B cell (primary cell): Measurements from ENCODE around the gene LRIG3. TPM values are rescaled to one million over a fixed set of nuclear protein-coding genes. Genes with fewer than 3 reads are reported as not detected.

ENCODE experiments used
- ATAC-seq: fragments of 200-7000 bp; cut with Tn5 transposase; one replicate; pipeline ENCODE4 v1.10.0; 2021; ENCODE audit warnings: low read depth, mild to moderate bottlenecking, moderate number of reproducible peaks, moderate library complexity
- CTCF ChIA-PET: fragments of 350-600 bp; sonication (Branson Sonifier 250); formaldehyde crosslinking; loops from one replicate; lab custom pipeline; 2021; ENCODE audit warnings: antibody characterized with exemption, inconsistent platforms; lab: Charles Lee
- POLR2A ChIA-PET: fragments of 350-600 bp; sonication (Branson Sonifier 250); formaldehyde crosslinking; loops from one replicate; lab custom pipeline; 2021; ENCODE audit warnings: antibody characterized with exemption; lab: Charles Lee
- DNase-seq: peaks from one replicate; pipeline ENCODE4 v3.0.0; 2013
- H2AFZ ChIP-seq: 2 replicates; pipeline ENCODE4 v1.6.1; 2012; ENCODE audit warnings: mild to moderate bottlenecking, low read depth, low read length; ENCODE audit not compliant: insufficient read depth, poor library complexity, severe bottlenecking
- H3K27ac ChIP-seq, 2 donors: 1 replicate in 1 of 2; 2 replicates in 1 of 2; pipeline ENCODE4 v1.5.1; 2012 to 2013; ENCODE audit warnings: low read length in 2 of 2, mild to moderate bottlenecking in 2 of 2, moderate library complexity in 1 of 2
- H3K27me3 ChIP-seq, 4 experiments: fragments of 200-600 bp in 1 of 4; sonication (generic) in 1 of 4; replicated peaks in 1 of 4; 1 replicate in 2 of 4; 2 replicates in 2 of 4; pipeline versions ENCODE4 v1.6.1 to v1.7.0; 2013 to 2016; ENCODE audit warnings: low read length in 3 of 4, mild to moderate bottlenecking in 2 of 4, mixed read lengths in 1 of 4, moderate library complexity in 1 of 4; ENCODE audit not compliant: insufficient read depth in 4 of 4, control insufficient read depth in 3 of 4; ENCODE audit errors: control extremely low read depth in 1 of 4
- H3K36me3 ChIP-seq, 2 experiments: replicated peaks in 1 of 2; 1 replicate in 1 of 2; 2 replicates in 1 of 2; pipeline versions ENCODE4 v1.6.1 to v1.7.1; 2013; ENCODE audit warnings: low read length in 1 of 2; ENCODE audit not compliant: insufficient read depth in 2 of 2, control insufficient read depth in 1 of 2; ENCODE audit errors: control extremely low read depth in 1 of 2, extremely low read depth in 1 of 2
- H3K4me1 ChIP-seq, 2 donors: fragments of 200-600 bp in 1 of 2; sonication (generic) in 1 of 2; 1 replicate in 1 of 2; 2 replicates in 1 of 2; pipeline versions ENCODE4 v1.5.1 to v1.6.1; 2013 to 2017; ENCODE audit warnings: low read length in 2 of 2; ENCODE audit not compliant: control insufficient read depth in 2 of 2, insufficient read depth in 2 of 2
- H3K4me2 ChIP-seq: replicated peaks from 2 replicates; pipeline ENCODE3; 2012; ENCODE audit warnings: mild to moderate bottlenecking, low read depth, low read length; ENCODE audit not compliant: poor library complexity, severe bottlenecking
- H3K4me3 ChIP-seq, 5 experiments: fragments of 200-600 bp in 1 of 5; sonication (generic) in 1 of 5; 1 replicate in 3 of 5; 2 replicates in 2 of 5; pipeline versions ENCODE4 v1.5.1 to v1.7.0; 2011 to 2016; ENCODE audit warnings: low read length in 4 of 5, mild to moderate bottlenecking in 4 of 5, low read depth in 2 of 5, control low read depth in 1 of 5, moderate library complexity in 1 of 5; ENCODE audit not compliant: insufficient read depth in 1 of 5; ENCODE audit errors: control extremely low read depth in 1 of 5, extremely low read depth in 1 of 5
- H3K79me2 ChIP-seq: fragments of 200-600 bp; sonication (generic); one replicate; pipeline ENCODE4 v1.6.0; 2016; ENCODE audit warnings: low read length; ENCODE audit not compliant: control insufficient read depth, insufficient read depth
- H3K9ac ChIP-seq: fragments of 200-600 bp; sonication (generic); 2 replicates; pipeline ENCODE4 v1.6.1; 2017; ENCODE audit warnings: mild to moderate bottlenecking, low read length, moderate library complexity
- H3K9me3 ChIP-seq, 3 donors: one replicate each; pipeline versions ENCODE4 v1.6.1 to v1.7.1; 2013; ENCODE audit warnings: low read length in 2 of 3; ENCODE audit not compliant: control insufficient read depth in 2 of 3, insufficient read depth in 1 of 3; ENCODE audit errors: control extremely low read depth in 1 of 3
- H4K20me1 ChIP-seq: 2 replicates; pipeline ENCODE4 v1.6.0; 2012; ENCODE audit warnings: mild to moderate bottlenecking, low read length; ENCODE audit not compliant: insufficient read depth, control insufficient read depth, poor library complexity, severe bottlenecking
- H3K27ac Mint-ChIP-seq: one replicate; pipeline ENCODE4 v1.8.0; 2021; ENCODE audit warnings: mixed read lengths
- H3K27me3 Mint-ChIP-seq: one replicate; pipeline ENCODE4 v1.8.0; 2021; ENCODE audit warnings: mixed read lengths
- H3K4me1 Mint-ChIP-seq: one replicate; pipeline ENCODE4 v1.8.0; 2021; ENCODE audit warnings: mixed read lengths
- H3K4me3 Mint-ChIP-seq: one replicate; pipeline ENCODE4 v1.8.0; 2021; ENCODE audit warnings: mixed read lengths
- H3K9me3 Mint-ChIP-seq: one replicate; pipeline ENCODE4 v1.8.0; 2022; ENCODE audit warnings: mixed read lengths; ENCODE audit not compliant: insufficient read depth
- EZH2 ChIP-seq: IDR thresholded peaks from 2 replicates; pipeline ENCODE4 v1.6.1; 2012; ENCODE audit warnings: borderline replicate concordance, low read depth, mild to moderate bottlenecking, moderate library complexity, low read length; ENCODE audit not compliant: insufficient read depth, poor library complexity, severe bottlenecking
- WGBS: methylation state at CpG from one replicate; pipeline ENCODE4 v1.1.5; 2013; ENCODE audit warnings: missing lambda C conversion rate; ENCODE audit not compliant: insufficient coverage; 5-methylcytosine and 5-hydroxymethylcytosine counted together
- intact Hi-C: fragments of 100-400 bp; cut with micrococcal nuclease; formaldehyde crosslinking; loops from one replicate; pipeline ENCODE4 v1.10.0; 2022
- polyA plus RNA-seq: library from polyadenylated mRNA; depleted of rRNA; stranded (reverse); fragments of >200 nt; gene quantifications from 2 replicates; pipeline ENCODE4 v1.2.3, GENCODE V29; 2012
- total RNA-seq, 2 donors: library from RNA; stranded (reverse); fragments of 120-200 nt in 1 of 2; gene quantifications; 1 replicate in 1 of 2; 2 replicates in 1 of 2; pipeline versions ENCODE4 v1.2.3 to v1.2.4, GENCODE V29; 2013 to 2022
- TF ChIP-seq, protein P1 (sequence below): fragments of 200-600 bp; IDR thresholded peaks from one replicate; pipeline ENCODE4 v1.8.0; 2022; ENCODE audit warnings: antibody characterized with exemption, mild to moderate bottlenecking

The LRIG3 gene
- total and polyA plus RNA-seq, 2 donors (not counting 1 experiment from before 2014, with no cell fraction given), result 0.13 TPM; not detected in 1

DNA sequence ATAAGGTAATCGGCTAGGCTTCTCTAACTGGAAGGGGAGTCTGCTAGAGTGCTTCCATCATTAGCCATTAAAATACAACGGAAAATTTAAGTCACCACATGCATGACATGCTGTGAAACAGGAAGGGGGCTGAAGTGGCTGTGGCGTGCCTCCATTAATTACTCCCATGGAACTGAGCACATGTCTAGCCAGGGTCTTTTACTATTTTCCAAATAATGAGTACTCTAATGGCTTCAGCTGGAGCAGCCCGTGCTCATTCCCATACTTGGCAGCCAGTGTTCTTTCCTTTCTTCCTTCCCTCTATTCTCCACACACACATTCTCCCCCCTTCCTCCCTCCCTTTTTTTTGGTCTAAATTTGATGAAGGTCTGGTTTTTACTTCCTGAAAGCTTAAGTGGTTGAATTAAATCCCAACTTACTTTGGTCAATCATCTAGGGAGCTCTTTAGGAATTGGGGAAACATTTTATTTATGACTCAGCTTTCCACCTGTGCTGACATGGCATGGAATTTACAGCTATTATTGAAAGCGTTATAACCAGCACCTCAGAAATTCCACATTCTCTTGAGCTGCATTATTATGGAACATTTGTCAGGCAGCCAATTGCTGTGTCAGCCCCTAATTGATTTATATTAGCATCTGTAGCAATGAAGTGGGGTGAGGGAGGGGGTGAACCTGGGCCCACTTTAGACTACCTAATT is 72.3 kb downstream of the LRIG3 start:
- ChIA-PET POLR2A (no interaction called here), CTCF (no interaction called here)
- Histone ChIP-seq H3K9me3 (peaks cover 0 to 3% (median 0%) of the 10 kb centered on the region in 3 donors), H3K36me3 (no peaks in the 10 kb centered on the region), H3K79me2 (no peaks in the 10 kb centered on the region), H3K4me2 (no peak overlapping the region), H3K27me3 (no peaks in the 10 kb centered on the region), H3K4me1 (no peaks in the 10 kb centered on the region), H3K4me3 (no peak overlapping the region), H2AFZ (no peak overlapping the region), H3K9ac (no peak overlapping the region), H3K27ac (no peak overlapping the region), H4K20me1 (no peaks in the 10 kb centered on the region)
- no peaks in the 10 kb centered on the region for H3K27me3 Mint-ChIP-seq
- H3K9me3 Mint-ChIP-seq, result no peaks in the 10 kb centered on the region
- H3K4me3 Mint-ChIP-seq, result no peak overlapping the region
- no peak for DNase-seq
- ATAC-seq, result no peak
- 0% methylated on average over 1 of the region's 5 CpGs for WGBS
- H3K4me1 Mint-ChIP-seq, result no peaks in the 10 kb centered on the region
- intact Hi-C loops, result no loop called here
- no peak for TF ChIP-seq EZH2
- TF ChIP-seq, protein P1, sequence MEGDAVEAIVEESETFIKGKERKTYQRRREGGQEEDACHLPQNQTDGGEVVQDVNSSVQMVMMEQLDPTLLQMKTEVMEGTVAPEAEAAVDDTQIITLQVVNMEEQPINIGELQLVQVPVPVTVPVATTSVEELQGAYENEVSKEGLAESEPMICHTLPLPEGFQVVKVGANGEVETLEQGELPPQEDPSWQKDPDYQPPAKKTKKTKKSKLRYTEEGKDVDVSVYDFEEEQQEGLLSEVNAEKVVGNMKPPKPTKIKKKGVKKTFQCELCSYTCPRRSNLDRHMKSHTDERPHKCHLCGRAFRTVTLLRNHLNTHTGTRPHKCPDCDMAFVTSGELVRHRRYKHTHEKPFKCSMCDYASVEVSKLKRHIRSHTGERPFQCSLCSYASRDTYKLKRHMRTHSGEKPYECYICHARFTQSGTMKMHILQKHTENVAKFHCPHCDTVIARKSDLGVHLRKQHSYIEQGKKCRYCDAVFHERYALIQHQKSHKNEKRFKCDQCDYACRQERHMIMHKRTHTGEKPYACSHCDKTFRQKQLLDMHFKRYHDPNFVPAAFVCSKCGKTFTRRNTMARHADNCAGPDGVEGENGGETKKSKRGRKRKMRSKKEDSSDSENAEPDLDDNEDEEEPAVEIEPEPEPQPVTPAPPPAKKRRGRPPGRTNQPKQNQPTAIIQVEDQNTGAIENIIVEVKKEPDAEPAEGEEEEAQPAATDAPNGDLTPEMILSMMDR, result no peak
- no peak overlapping the region for H3K27ac Mint-ChIP-seq

DNA sequence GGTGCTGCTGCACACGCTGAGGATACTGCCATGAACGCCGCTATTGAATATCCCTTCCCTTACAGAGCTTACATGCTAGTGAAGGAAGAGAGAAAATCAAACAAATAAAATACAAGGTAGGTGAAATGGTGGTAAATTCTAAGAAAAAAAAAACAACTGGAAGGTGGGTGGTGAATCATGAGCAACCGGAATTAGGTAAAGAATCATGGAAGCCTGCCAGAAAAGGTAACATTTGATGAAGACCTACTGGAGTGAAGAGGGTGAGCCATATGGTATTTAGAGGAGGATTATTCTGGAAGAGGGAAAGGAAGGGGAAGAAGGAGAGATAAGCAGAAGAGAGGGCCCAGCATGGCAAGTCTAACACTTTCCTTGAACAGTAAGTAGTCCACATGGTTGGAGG is 76.1 kb downstream of the LRIG3 start:
- H3K27me3 ChIP-seq, result no peaks in the 10 kb centered on the region
- intact Hi-C loops, result no loop called here
- no peaks in the 10 kb centered on the region for H3K79me2 ChIP-seq
- no peaks in the 10 kb centered on the region for H3K36me3 ChIP-seq
- ChIA-PET CTCF (no interaction called here), POLR2A (no interaction called here)
- Mint-ChIP-seq H3K4me1 (no peaks in the 10 kb centered on the region), H3K4me3 (no peak overlapping the region), H3K27me3 (no peaks in the 10 kb centered on the region), H3K27ac (no peak overlapping the region), H3K9me3 (peaks cover 4% of the 10 kb centered on the region)
- no peak overlapping the region for H3K4me2 ChIP-seq
- DNase-seq (no peak), ATAC-seq (no peak)
- H3K4me1 ChIP-seq, result no peaks in the 10 kb centered on the region
- peaks cover 0 to 8% (median 0%) of the 10 kb centered on the region in 3 donors for H3K9me3 ChIP-seq
- H3K4me3 ChIP-seq, result no peak overlapping the region
- no peak for TF ChIP-seq EZH2
- TF ChIP-seq, protein P1, result no peak
- H2AFZ ChIP-seq, result no peak overlapping the region
- no peak overlapping the region for H3K27ac ChIP-seq
- H4K20me1 ChIP-seq, result no peaks in the 10 kb centered on the region
- no peak overlapping the region for H3K9ac ChIP-seq
- WGBS, result 100% methylated on average over 1 of the region's 4 CpGs
